GM06990 (cell line): ENCODE results near the gene DHX16.

Experiments used
- DNase-seq: peaks from one replicate; pipeline ENCODE4 v3.0.0-alpha.2; 2011; ENCODE audit not compliant: insufficient read length; ENCODE audit errors: extremely low read depth
- H3K27me3 ChIP-seq: replicated peaks from 2 replicates; pipeline ENCODE4 v1.6.0; 2011; ENCODE audit warnings: low read length; ENCODE audit not compliant: control insufficient read depth, insufficient read depth
- H3K36me3 ChIP-seq: 2 replicates; pipeline ENCODE4 v1.5.1; 2011; ENCODE audit warnings: low read length; ENCODE audit not compliant: control insufficient read depth, insufficient read depth
- H3K4me3 ChIP-seq: replicated peaks from 2 replicates; pipeline ENCODE4 v1.5.1; 2011; ENCODE audit warnings: low read depth, mild to moderate bottlenecking, control low read depth, low read length
- CTCF ChIP-seq: IDR thresholded peaks from 2 replicates; pipeline ENCODE4 v1.5.1; 2011; ENCODE audit warnings: low read length, control low read depth, mild to moderate bottlenecking, inconsistent platforms; ENCODE audit not compliant: insufficient read depth, poor library complexity, severe bottlenecking

DHX16 gene

GRCh38 chr6:30686009-30686907, 13.5 kb upstream of the DHX16 start, which contains the start of gene PPP1R18:
TSS of gene PPP1R18 (minus strand) at chr6:30686645. CDS start at chr6:30686018, 627 bp downstream.
- Histone ChIP-seq H3K36me3 (peaks cover 2% of the 10 kb centered on the region; the same call in 1 of the 2 replicates), H3K27me3 (no peaks in the 10 kb centered on the region), H3K4me3 (peak within 1 kb of the TSS; percentile 95)
- peak; percentile 81 for DNase-seq
- TF ChIP-seq CTCF: no peak

- H3K27me3 ChIP-seq: no peaks in the 10 kb centered on the region
- peak; percentile 38 for DNase-seq
- H3K36me3 ChIP-seq: peaks cover 2% of the 10 kb centered on the region; the same call in 1 of the 2 replicates
- H3K4me3 ChIP-seq: peak overlapping the region; percentile 95
- TF ChIP-seq CTCF: peak; percentile 52
Measured at GRCh38 chr6:30685157-30686008, 12.6 kb upstream of the DHX16 start.

GRCh38 chr6:30684386-30685156, 11.8 kb upstream of the DHX16 start:
- TF ChIP-seq CTCF: no peak
- Histone ChIP-seq H3K27me3 (no peaks in the 10 kb centered on the region), H3K4me3 (peak overlapping the region; percentile 95), H3K36me3 (peaks cover 2% of the 10 kb centered on the region)
- DNase-seq: peak; percentile 36

- TF ChIP-seq CTCF: no peak
- peaks cover 2% of the 10 kb centered on the region for H3K36me3 ChIP-seq
- DNase-seq: no peak
Measured at GRCh38 chr6:30683980-30684338, 11.2 kb upstream of the DHX16 start.

GRCh38 chr6:30683183-30683979, 10.6 kb upstream of the DHX16 start:
- DNase-seq: no peak
- no peaks in the 10 kb centered on the region for H3K27me3 ChIP-seq
- TF ChIP-seq CTCF: no peak
- peaks cover 7% of the 10 kb centered on the region for H3K36me3 ChIP-seq
- peak overlapping the region; percentile 95 for H3K4me3 ChIP-seq

More at GRCh38 chr6:30683980-30684338, 11.2 kb upstream of the DHX16 start:
- peak overlapping the region; percentile 95 for H3K4me3 ChIP-seq
- no peaks in the 10 kb centered on the region for H3K27me3 ChIP-seq
